Epithelial cell of esophagus (primary cell): ENCODE results near the gene OR5AP2.
"Not testable (repeated sequence)": the region's sequence is repeated elsewhere in the genome, so short reads cannot be mapped to it uniquely, and the experiment has no call there.

Source experiments
- DNase-seq: peaks from one replicate; pipeline ENCODE4 v3.0.0; 2010; ENCODE audit warnings: low read depth
- H3K4me3 ChIP-seq: 2 replicates; pipeline ENCODE4 v1.5.1; 2011; ENCODE audit warnings: mild to moderate bottlenecking, low read length, control low read depth
- TF ChIP-seq, protein P1 (sequence below): IDR thresholded peaks from 2 replicates; pipeline ENCODE4 v1.5.1; 2011; ENCODE audit warnings: low read depth, mild to moderate bottlenecking, low read length, control low read depth, inconsistent platforms; ENCODE audit not compliant: insufficient read depth; ENCODE audit errors: missing control alignments

The OR5AP2 gene

DNA sequence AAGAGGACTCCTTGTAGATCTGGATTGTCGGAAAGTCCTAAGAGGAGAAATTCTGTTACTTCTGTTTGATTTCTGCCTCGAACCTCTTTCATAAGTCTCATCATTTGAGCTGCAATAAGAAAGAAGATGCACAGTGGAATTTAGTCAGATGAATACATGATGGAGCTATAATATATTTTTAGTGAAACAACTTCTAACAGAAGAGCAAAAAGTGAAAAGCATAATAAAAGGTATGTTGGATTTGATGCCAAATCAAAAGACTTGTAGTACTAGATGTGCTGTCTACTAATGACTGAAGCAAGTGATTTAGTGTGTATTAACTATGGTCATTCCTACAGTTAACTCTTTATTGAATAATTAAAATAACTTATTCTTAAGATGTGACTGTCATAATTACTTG lies at the start of gene OR5AP2:
Gene OR5AP2 (minus strand): TSS at position 101 of the 400 bp plus-strand sequence. CDS start 0 bp downstream, at position 101.
- TF ChIP-seq, protein P1, sequence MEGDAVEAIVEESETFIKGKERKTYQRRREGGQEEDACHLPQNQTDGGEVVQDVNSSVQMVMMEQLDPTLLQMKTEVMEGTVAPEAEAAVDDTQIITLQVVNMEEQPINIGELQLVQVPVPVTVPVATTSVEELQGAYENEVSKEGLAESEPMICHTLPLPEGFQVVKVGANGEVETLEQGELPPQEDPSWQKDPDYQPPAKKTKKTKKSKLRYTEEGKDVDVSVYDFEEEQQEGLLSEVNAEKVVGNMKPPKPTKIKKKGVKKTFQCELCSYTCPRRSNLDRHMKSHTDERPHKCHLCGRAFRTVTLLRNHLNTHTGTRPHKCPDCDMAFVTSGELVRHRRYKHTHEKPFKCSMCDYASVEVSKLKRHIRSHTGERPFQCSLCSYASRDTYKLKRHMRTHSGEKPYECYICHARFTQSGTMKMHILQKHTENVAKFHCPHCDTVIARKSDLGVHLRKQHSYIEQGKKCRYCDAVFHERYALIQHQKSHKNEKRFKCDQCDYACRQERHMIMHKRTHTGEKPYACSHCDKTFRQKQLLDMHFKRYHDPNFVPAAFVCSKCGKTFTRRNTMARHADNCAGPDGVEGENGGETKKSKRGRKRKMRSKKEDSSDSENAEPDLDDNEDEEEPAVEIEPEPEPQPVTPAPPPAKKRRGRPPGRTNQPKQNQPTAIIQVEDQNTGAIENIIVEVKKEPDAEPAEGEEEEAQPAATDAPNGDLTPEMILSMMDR, result no peak
- DNase-seq, result no peak
- H3K4me3 ChIP-seq, result no peak within 1 kb of the TSS

DNA sequence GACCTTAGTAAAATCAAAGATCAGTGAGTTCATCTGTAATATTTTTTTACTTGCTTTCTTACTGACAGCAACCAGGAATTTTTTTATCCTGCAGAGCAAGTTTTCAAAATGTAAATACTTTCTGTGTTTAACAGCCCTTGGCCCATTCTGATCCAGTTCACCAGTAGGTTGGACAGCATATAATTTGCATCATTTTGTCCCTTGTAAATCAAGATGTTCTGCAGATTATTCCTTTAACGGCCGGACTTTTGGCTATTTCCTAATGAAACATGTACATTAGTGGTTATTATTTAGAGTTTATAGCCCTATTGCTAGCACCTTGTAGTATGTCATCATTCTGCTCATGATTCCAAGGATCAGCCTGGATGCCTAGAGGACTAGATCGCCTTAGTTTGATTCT lies 48.9 kb upstream of the OR5AP2 start:
- H3K4me3 ChIP-seq, DNase-seq: not testable (repeated sequence)

DNA sequence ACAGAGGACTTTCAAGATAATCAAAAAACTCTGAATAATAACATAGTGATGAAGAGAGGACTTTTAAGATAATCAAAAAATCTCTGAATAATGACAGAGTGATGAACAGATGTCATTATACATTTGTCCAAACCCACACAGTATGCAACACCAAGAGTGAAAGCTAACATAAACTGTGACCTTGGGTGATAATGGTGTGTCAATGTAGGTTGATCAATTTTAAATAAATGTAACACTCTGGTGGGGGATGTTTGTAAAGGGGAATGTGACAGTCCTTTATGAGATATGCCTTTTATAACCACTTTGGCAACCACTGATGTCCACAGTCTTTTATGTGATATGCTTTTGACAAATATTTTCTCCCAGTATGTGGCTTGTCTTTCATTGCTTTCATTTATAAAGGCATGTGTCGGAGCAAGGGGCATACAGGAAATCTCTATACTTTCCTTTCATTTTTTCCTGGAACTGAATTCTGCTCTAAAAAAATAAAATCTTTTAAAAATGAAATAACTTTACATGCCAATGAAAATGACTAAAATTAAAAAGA lies 46.4 kb upstream of the OR5AP2 start:
- H3K4me3 ChIP-seq, result no peak overlapping the region
- TF ChIP-seq, protein P1, result no peak
- DNase-seq, result no peak

DNA sequence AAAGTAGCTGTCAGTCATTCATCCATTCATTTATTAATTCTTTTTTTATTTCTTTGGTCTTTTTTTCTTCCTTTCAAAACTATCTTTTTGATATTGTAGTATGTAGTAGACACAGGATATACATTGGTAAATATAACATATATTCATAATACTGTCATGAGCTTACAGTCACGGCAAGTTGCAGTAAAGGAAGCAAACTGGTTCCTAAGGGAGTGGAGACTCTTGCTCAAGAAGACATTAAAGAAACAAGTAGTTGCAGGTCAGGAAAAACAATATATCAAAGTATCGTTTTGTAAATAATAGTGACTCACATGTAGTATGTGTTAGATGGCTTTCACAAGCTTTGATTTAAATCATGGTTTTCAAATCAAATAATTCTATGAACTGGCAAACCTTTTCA lies 28.7 kb upstream of the OR5AP2 start:
- peak; percentile 63 for DNase-seq
- H3K4me3 ChIP-seq, result no peak overlapping the region
- TF ChIP-seq, protein P1, result no peak

DNA sequence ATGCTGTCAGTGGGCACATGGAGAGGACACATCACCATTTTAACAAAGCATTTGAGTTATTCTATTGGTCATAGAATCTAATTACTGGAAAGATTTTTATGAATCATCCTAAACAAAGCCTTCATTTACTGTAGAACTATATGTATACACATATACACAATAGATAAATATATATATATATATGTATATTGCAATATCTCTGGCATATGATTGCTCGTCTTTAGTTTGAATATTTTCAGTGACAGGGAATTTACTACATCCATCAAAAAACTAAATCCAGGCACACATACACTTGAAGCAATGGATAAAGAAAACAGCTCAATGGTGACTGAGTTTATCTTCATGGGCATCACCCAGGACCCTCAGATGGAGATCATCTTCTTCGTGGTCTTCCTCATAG lies 21.1 kb upstream of the OR5AP2 start, which contains the start of gene OR5AR1:
Gene OR5AR1 (plus strand): TSS at position 301 of the 400 bp plus-strand sequence. CDS start 0 bp downstream, at position 301.
- no peak within 1 kb of the TSS for H3K4me3 ChIP-seq
- TF ChIP-seq, protein P1, result no peak
- no peak for DNase-seq

DNA sequence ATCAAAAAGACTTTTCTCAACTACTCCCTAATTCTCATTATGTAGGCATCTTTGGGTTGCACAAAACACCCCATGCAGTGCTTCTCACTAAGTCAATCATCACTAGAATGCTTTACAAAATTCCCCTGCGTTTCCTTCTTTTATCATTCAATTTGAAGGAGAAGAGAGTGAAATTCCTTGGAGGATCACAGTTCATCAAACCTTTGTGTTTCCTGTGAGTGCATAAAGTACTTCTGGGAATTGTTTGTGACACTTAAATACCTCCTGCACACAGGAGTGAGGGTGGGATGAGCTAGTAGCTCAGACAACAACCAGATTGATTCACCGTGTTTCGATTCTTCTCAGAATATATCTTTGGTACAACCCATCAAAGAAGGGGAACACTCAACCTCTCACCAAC lies 17.5 kb upstream of the OR5AP2 start:
- no peak for DNase-seq
- TF ChIP-seq, protein P1, result no peak
- no peak overlapping the region for H3K4me3 ChIP-seq

DNA sequence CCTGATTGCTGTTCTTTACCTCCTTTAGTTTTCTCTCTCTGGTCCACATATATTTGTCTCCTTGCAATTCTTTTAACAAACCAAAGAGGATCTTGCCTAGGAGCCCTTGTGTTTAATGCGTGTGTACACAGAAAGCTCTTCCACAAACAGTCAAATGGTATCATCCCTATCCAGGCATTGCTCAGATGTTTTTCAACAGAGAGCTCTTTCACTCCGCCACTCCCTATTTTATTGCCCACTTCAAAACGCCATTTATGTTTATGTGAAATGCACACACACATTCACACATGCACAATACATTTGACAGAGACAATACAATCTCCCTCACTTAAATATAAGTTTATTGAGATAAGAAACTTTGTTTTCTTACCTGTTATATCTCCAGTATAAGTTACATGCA lies 4.7 kb downstream of the OR5AP2 start:
- TF ChIP-seq, protein P1, result no peak
- DNase-seq, result no peak
- H3K4me3 ChIP-seq, result no peak overlapping the region
